H1 (cell line): Measurements from ENCODE around the gene DRC7. TPM values are rescaled to one million over a fixed set of nuclear protein-coding genes. Genes with fewer than 3 reads are reported as not detected.

Experiments used
- CHD2 ChIP-seq: IDR thresholded peaks from 2 replicates; pipeline ENCODE4 v1.6.1; 2012; ENCODE audit warnings: low read length, improper control_type of control experiment
- CREB1 ChIP-seq: IDR thresholded peaks from 2 replicates; pipeline ENCODE4 v1.6.1; 2012; ENCODE audit warnings: inconsistent platforms
- JUN ChIP-seq: IDR thresholded peaks from 2 replicates; pipeline ENCODE4 v1.6.1; 2011; ENCODE audit warnings: low read depth, mild to moderate bottlenecking, improper control_type of control experiment, low read length
- TAF7 ChIP-seq: optimal IDR thresholded peaks from 2 replicates; pipeline ENCODE3; 2011; ENCODE audit warnings: low read depth, mild to moderate bottlenecking, inconsistent platforms, low read length, moderate library complexity, borderline replicate concordance
- polyA plus RNA-seq, 7 experiments: library from polyadenylated mRNA; depleted of rRNA in 3 of 7; stranded (reverse) in 5 of 7; unstranded in 2 of 7; fragments of >200 nt in 5 of 7; fragments of 200-250 nt in 2 of 7; gene quantifications; 1 replicate in 5 of 7; 2 replicates in 1 of 7; 4 replicates in 1 of 7; pipeline versions ENCODE4 v1.2.1 to v1.2.3, GENCODE V29; 2011 to 2013; ENCODE audit warnings: missing spikeins in 2 of 7, mixed read lengths in 2 of 7
- total RNA-seq: library from RNA; stranded (reverse); fragmentation: NEBNext Ultra II Directional; extraction: Animal tissue kit (Norgen Biotek cat#: 25700); gene quantifications from 2 replicates; pipeline ENCODE4 v1.2.1, GENCODE V29; 2021

The DRC7 gene
- total and polyA plus RNA-seq, 2 of the 8 experiments (the other 6 are each of a cell fraction or from before 2014, with no cell fraction given): 0.14 TPM; not detected in 1

- TF ChIP-seq CHD2: no peak
- no peak for TF ChIP-seq TAF7
- TF ChIP-seq JUN: no peak
- TF ChIP-seq CREB1: no peak
Measured at GRCh38 chr16:57660715-57661463, 33.7 kb upstream of the DRC7 start (continued).
